SH-SY5Y (cell line): ENCODE results near the gene TFIP11.

Experiments used
- GATA2 ChIP-seq: IDR thresholded peaks from 2 replicates; pipeline ENCODE4 v1.6.1; 2011; ENCODE audit warnings: mild to moderate bottlenecking, low read depth, low read length
- GATA3 ChIP-seq: IDR thresholded peaks from 2 replicates; pipeline ENCODE4 v1.6.1; 2011; ENCODE audit warnings: low read depth, mild to moderate bottlenecking, low read length, moderate library complexity

The TFIP11 gene

DNA sequence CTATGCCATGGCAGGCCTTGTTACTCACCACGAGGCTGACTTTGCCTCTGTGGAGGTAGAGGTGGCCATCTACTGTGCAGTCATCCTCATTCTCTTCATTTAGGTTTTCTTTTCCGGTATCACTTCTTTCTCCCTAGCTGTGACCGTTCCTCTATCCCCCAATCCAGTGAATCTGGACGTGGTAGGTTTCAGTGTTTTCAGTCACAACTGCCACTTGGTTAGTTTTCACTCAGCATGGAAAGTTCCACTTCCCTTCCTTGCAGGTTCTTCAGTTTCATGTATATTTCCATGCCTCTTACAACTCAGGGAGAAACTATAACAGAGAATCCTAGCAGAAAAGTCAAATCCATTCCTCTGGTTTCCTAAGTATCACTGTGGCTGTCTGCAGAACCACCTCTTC, 30.6 kb downstream of the TFIP11 start:
- TF ChIP-seq GATA3: no peak
- TF ChIP-seq GATA2: no peak

DNA sequence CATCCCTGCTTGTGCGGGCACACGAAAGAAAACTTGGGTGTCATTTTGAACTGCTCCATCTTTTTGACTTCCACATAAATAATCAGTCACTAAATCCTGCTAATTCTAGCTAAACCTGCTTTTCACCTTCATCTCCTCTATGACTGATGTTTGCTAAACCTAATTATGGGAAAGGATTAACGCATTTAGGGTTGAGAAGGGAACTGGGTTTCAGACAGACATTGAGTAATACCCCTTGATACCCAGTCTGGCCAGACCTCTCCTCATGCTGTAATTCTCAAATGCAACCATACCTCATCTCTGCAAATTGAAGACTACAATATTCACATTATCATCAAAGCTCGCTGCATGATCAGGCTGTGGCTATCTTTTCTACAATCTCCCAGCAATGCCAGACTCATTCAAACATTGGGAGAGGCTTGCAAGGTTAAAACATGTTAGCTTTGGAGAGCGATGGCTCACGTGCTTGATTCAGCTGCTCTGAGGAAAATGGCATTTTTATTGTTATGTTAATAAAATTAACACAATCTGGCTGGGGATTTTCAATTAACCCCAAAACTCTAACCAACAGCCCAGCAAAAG, 31.1 kb downstream of the TFIP11 start:
- TF ChIP-seq GATA2 (peak; percentile 77), GATA3 (no peak)

DNA sequence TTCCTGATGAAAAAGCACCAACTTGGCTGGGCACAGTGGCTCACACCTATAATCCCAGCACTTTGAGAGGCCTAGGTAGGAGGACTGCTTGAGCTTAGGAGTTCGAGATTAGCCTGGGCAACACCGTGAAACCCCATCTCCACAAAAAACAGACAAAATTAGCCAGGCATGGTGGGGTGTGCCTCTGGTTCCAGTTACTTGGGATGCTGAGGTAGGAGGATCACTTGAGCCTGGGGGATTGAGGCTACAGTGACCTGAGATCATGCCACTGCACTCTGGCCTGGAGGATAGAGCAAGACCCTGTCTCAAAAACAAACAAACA, 31.7 kb downstream of the TFIP11 start:
- TF ChIP-seq GATA3 (no peak), GATA2 (no peak)

DNA sequence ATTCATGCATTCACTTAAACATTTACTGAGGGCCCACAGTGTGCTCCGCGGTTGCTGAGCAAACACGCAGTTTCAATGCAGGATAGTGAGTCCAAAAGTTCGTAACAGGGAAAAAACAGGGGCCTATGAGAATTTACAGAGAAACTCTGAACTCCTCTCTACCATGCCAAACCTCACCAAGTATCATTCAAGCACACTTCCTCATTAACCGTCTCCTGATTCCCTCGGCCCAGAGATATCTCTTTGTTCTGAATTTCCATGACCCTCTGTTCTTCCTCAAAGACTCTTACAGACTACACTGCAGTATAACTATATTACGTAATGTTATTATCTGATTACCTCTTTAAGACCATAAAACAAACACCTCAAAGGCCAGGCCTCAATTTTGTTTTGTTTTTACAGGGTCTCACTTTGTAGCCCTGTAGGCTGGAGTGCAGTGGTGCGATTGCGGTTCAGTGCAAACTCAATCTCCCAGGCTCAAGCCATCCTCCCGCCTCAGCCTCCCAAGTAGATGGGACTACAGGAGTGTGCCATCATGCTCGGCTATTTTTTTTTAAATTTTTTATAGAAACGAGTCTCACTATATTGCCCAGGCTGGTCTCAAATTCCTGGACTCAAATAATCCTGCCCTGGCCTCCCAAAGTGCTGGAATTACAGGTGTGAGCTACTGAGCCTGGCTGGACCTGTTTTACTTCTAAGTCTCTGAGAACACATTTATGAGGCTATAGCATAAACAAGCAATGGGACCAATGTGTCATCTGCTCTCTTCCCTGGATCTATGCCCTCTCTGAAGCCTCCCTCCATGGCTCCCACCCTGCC, 32.3 kb downstream of the TFIP11 start:
- TF ChIP-seq GATA3 (no peak), GATA2 (no peak)

GRCh38 chr22:26479043-26479791, 33.1 kb downstream of the TFIP11 start:
- TF ChIP-seq GATA3 (no peak), GATA2 (no peak)

DNA sequence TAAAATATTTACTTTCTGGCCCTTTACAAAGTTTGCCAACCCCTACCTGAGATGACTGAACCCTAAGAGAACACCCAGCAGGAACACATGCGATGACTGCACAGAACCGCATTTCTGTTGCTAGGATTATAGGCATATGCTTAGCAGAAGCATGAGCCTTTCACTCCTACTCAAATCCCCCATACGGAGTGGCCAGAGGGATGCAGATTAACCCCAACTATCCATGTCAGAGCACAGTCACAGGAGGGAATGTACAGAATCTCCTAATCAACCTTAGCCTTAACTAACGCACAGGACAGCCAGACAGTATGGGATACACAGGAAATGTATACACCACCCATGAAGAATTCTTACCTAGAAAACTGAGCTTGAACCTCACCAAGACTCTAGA, 34.9 kb downstream of the TFIP11 start:
- TF ChIP-seq GATA2 (no peak), GATA3 (no peak)

- TF ChIP-seq GATA2 (no peak), GATA3 (no peak)
These were observed 35.5 kb downstream of the TFIP11 start for GRCh38 chr22:26476705-26477340.

GRCh38 chr22:26474682-26475081, 37.6 kb downstream of the TFIP11 start:
- TF ChIP-seq GATA2 (no peak), GATA3 (no peak)

GRCh38 chr22:26471522-26471921, 40.8 kb downstream of the TFIP11 start:
- no peak for TF ChIP-seq GATA3
- no peak for TF ChIP-seq GATA2

DNA sequence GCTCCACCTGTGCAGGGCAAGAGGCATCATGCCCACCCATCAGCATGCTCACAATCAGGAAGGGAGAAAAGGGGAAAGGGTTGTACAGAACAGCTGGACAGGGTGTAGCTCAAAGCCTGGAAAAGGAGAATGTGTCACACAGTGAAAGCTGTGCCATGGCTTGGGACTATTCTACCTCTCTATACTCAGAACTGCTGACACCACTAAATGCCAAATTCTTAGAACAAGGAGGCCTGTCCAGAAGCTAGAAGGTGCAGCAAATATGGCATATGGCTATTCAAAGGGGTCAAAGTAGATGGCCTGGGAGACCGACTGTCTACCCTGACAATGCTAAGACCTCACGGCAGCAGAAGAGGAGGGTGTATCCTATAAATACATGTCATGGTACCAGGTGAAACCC, 41.5 kb downstream of the TFIP11 start:
- TF ChIP-seq GATA2: no peak
- no peak for TF ChIP-seq GATA3

GRCh38 chr22:26466196-26466595, 46.1 kb downstream of the TFIP11 start:
- TF ChIP-seq GATA3 (no peak), GATA2 (no peak)

DNA sequence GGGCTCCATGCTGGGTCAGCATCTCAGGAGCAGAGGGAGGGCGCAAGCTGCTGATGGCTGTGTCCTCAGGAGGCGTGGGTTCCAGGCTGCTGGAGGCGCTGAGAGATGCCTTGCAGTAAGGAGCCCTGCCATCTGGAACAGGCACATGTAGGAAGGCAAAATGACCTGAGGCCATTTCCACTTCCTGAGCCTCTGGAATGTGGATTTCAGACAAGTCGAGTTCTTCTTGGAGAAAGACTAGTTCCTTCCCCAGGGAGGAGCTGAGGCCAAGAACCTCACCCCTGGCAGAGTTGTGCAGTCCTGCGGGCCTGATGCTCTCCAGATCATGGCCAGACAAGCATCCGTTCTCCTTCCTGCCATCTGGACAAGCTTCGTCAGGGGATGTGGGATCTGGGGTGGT, 48.0 kb downstream of the TFIP11 start:
- TF ChIP-seq GATA2 (no peak), GATA3 (no peak)

DNA sequence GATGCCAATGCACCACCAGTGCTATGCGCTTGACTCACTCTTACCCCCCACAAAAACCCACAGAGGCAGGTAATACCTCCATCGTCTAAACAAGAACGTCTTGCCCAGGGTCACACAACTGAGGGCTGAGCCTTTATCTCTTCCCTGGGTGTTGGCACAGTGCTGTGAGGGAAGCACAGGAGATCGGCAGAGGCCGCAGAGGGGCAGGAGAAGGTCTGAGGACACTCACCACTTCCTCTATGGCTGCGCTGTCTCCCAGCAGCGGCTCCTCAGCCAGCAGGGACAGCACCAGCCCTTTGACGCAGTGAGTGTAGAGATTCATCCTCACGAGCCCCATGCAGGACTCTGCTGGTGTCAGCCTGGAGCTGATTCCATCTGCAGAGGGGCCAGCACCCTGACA, 48.6 kb downstream of the TFIP11 start:
- TF ChIP-seq GATA3 (no peak), GATA2 (no peak)

DNA sequence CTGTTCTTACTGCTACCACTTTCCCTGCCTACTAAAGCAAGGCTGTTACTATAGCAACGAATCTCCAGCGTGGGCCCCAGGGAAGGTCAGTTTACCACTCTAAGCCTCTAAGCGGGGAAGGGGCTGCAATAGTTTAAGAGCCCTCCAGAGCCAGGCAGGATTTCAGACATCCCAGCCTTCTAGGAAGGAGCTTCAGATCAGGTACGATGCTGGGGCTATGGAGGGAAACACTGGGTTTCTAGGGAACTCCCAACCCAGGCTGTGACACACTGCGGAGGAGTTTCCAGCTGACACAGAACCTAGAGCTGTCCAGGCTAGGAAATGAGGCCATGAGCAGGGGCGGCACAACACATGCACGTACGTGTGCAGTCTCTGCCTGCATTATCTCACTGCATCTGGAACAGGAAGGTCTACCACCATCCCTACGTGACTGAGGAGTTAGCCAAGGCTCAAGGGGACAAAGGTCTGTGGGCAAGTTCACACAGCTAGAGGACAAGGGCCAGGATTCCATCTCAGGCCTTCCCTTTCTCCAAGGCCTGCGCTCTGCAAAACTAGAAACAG, 49.1 kb downstream of the TFIP11 start:
- TF ChIP-seq GATA3 (no peak), GATA2 (no peak)

DNA sequence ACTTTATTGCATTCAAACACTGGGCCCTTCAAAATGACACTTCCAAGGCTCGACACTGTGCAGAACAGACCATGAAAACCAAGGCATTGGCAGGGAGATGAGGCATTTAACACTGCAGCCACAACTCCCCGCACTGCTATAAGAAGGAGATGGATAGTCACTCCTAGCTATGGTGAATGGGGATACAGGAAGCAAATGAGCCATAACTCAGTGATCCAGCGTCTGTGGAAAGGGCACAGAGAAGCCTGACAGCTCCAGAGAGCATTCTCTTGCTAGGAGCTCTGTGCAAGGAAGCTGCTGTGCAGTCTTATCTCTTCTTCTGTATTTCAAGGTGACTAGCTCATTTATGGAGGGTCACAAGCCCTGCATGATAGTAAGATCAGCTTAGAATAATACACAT, 49.6 kb downstream of the TFIP11 start:
- TF ChIP-seq GATA2: no peak
- no peak for TF ChIP-seq GATA3
